Amniotic stem cell (primary cell): Measurements from ENCODE around the gene SHROOM2.
A peak's percentile ranks its signal among the peaks of the same experiment; 100 is the strongest.

Experiments
- DNase-seq: peaks from one replicate; lab custom pipeline; 2025; lab: John Stamatoyannopoulos, UW

Gene SHROOM2

GRCh38 chrX:9895225-9895912 lies 109.1 kb downstream of the SHROOM2 start:
- no peak for DNase-seq

- peak; percentile 68 for DNase-seq
Observed at GRCh38 chrX:9897761-9898161, 111.5 kb downstream of the SHROOM2 start.

- no peak for DNase-seq
Observed at GRCh38 chrX:9899640-9900111, 113.4 kb downstream of the SHROOM2 start.

GRCh38 chrX:9902656-9903055 lies 116.4 kb downstream of the SHROOM2 start:
- DNase-seq = no peak

GRCh38 chrX:9903146-9903545 lies 116.9 kb downstream of the SHROOM2 start:
- no peak for DNase-seq

GRCh38 chrX:9905288-9905687 lies 119.1 kb downstream of the SHROOM2 start:
- peak; percentile 13 for DNase-seq

GRCh38 chrX:9905721-9906120 lies 119.5 kb downstream of the SHROOM2 start:
- no peak for DNase-seq

GRCh38 chrX:9906919-9907318 lies 120.7 kb downstream of the SHROOM2 start:
- no peak for DNase-seq

GRCh38 chrX:9907645-9908387 lies 121.6 kb downstream of the SHROOM2 start:
- no peak for DNase-seq

GRCh38 chrX:9909254-9909653 lies 123.0 kb downstream of the SHROOM2 start:
- DNase-seq = no peak

- no peak for DNase-seq
Observed at GRCh38 chrX:9911487-9911886, 125.3 kb downstream of the SHROOM2 start.

GRCh38 chrX:9912351-9913145 lies 126.3 kb downstream of the SHROOM2 start:
- no peak for DNase-seq

GRCh38 chrX:9913146-9913433 lies 126.9 kb downstream of the SHROOM2 start:
- DNase-seq = no peak

GRCh38 chrX:9917861-9918260 lies 131.6 kb downstream of the SHROOM2 start:
- no peak for DNase-seq

GRCh38 chrX:9919632-9920172 lies 133.5 kb downstream of the SHROOM2 start:
- no peak for DNase-seq

GRCh38 chrX:9921407-9921806 lies 135.2 kb downstream of the SHROOM2 start:
- DNase-seq = no peak

GRCh38 chrX:9923357-9923756 lies 137.1 kb downstream of the SHROOM2 start:
- DNase-seq = no peak

- DNase-seq = no peak
Observed at GRCh38 chrX:9926002-9926401, 139.8 kb downstream of the SHROOM2 start.

GRCh38 chrX:9927698-9928482 lies 141.7 kb downstream of the SHROOM2 start:
- DNase-seq = no peak

GRCh38 chrX:9935436-9935835 lies 149.2 kb downstream of the SHROOM2 start:
- no peak for DNase-seq

GRCh38 chrX:9937761-9938160 lies 151.5 kb downstream of the SHROOM2 start:
- DNase-seq = no peak

GRCh38 chrX:9938516-9938915 lies 152.3 kb downstream of the SHROOM2 start:
- no peak for DNase-seq
